ENCODE measurements around the gene HOXC10. TPM values are rescaled to one million over a fixed set of nuclear protein-coding genes. Genes with fewer than 3 reads are reported as not detected.
A peak's percentile ranks its signal among the peaks of the same experiment; 100 is the strongest.

HOXC10 gene
- total and polyA plus RNA-seq, 2 of the 8 experiments (the other 6 are each of a cell fraction or from before 2014, with no cell fraction given), result not detected

DNA sequence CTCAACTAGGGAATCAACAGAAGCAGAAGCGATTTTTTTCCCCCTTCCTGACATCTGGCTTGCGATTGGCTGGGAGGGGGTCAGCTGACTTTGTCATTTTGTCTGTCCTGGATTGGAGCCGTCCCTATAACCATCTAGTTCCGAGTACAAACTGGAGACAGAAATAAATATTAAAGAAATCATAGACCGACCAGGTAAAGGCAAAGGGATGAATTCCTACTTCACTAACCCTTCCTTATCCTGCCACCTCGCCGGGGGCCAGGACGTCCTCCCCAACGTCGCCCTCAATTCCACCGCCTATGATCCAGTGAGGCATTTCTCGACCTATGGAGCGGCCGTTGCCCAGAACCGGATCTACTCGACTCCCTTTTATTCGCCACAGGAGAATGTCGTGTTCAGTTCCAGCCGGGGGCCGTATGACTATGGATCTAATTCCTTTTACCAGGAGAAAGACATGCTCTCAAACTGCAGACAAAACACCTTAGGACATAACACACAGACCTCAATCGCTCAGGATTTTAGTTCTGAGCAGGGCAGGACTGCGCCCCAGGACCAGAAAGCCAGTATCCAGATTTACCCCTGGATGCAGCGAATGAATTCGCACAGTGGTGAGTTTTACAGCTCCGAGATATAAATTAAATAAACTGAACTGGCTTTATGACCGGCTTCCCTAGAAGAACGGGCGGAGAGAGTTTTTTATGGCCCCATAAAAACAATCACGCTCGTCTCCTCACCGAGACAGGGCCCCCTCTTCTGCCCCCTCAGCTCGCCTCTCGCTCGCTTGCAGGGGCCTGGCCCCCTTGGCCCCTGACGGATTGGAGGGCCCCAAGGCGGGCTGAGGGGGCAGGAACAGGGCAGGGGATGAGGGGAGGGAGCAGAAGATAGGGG is 43.6 kb downstream of the HOXC10 start, which contains the start of gene HOXC6 (continued):
- TF ChIP-seq FOSL1 (IDR thresholded peaks at IDR 0.05; ENCODE audit: insufficient read depth, low read depth, low read length) (no peak), CBX8 (IDR thresholded peaks at IDR 0.05; ENCODE audit: borderline replicate concordance, low read depth, low read length) (peak; percentile 98; the same call in 1 of the 2 replicates)
